Esophagus squamous epithelium (tissue), 5 donors: ENCODE measurements around the gene KERA. TPM values are rescaled to one million over a fixed set of nuclear protein-coding genes. Genes with fewer than 3 reads are reported as not detected.

ENCODE experiments used
- DNase-seq: peaks from one replicate; lab custom pipeline; 2025; lab: John Stamatoyannopoulos, UW
- H3K27ac ChIP-seq, 4 donors: fragments of 200-600 bp; sonication (generic); one replicate each; pipeline ENCODE4 v1.5.1; 2016 to 2019; ENCODE audit warnings: mild to moderate bottlenecking in 1 of 4
- H3K27me3 ChIP-seq, 4 donors: fragments of 200-600 bp; sonication (generic); 1 replicate in 3 of 4; 2 replicates in 1 of 4; pipeline versions ENCODE4 v1.5.1 to v1.6.0; 2017 to 2021; ENCODE audit warnings: antibody characterized with exemption in 1 of 4
- H3K36me3 ChIP-seq, 3 donors: fragments of 200-600 bp; sonication (generic); one replicate each; pipeline ENCODE4 v1.5.1; 2016 to 2019
- H3K4me1 ChIP-seq, 3 donors: fragments of 200-600 bp; sonication (generic); one replicate each; pipeline ENCODE4 v1.5.1; 2017 to 2019
- H3K4me3 ChIP-seq, 4 donors: fragments of 200-600 bp; sonication (generic); 1 replicate in 3 of 4; 2 replicates in 1 of 4; pipeline ENCODE4 v1.5.1; 2016 to 2019; ENCODE audit warnings: mild to moderate bottlenecking in 2 of 4, moderate library complexity in 1 of 4
- H3K9me3 ChIP-seq, 3 donors: fragments of 200-600 bp; sonication (generic); one replicate each; pipeline ENCODE4 v1.5.1; 2016 to 2019
- POLR2A ChIP-seq, 4 donors: fragments of 450-650 bp; IDR thresholded peaks; one replicate each; pipeline ENCODE4 v1.6.1; 2017; ENCODE audit warnings: antibody characterized with exemption in 4 of 4, mild to moderate bottlenecking in 4 of 4, moderate library complexity in 3 of 4
- WGBS, 2 donors: methylation state at CpG; one replicate each; pipeline ENCODE4 v1.1.5; 2018; 5-methylcytosine and 5-hydroxymethylcytosine counted together
- intact Hi-C: fragments of 100-400 bp; cut with DNase I; formaldehyde crosslinking; loops from one replicate; pipeline ENCODE4 v1.15.0; 2022
- total RNA-seq, 4 donors: library from RNA; depleted of rRNA; stranded (reverse); fragments of >200 nt; gene quantifications; one replicate each; pipeline ENCODE4 v1.1.0, GENCODE V29; 2016
- TF ChIP-seq, protein P1 (sequence below), 6 experiments: fragments of 450-650 bp in 4 of 6; fragments of 200-600 bp in 2 of 6; sonication (generic) in 2 of 6; IDR thresholded peaks; one replicate each; pipeline ENCODE4 v1.5.1; 2016 to 2019; ENCODE audit warnings: antibody characterized with exemption in 6 of 6, mild to moderate bottlenecking in 4 of 6, moderate library complexity in 4 of 6
- donor health status: DM: yes; HTN: yes; CAD: no.

The KERA gene
- total RNA-seq, 4 donors from 2014 or later: not detected

DNA sequence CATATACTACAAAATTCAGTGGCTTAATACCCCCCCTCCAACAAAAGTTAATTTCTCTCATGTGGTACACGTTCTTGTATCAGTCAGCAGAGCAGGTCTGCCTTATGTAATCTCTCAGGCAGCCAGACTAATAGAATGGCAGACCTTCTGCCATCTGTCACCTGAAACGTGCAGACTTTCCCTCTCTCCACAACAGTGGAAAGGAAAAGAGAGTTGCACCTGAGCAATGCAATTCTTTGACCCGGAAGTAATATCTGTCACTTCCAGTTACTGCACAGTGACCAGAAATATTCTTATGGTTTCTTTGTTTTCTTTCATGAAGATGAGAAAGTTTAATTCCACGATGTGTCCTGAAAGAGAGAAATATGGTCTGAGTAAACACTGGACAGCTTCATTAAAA, 14.4 kb downstream of the KERA start:
- Histone ChIP-seq H3K36me3 (no peaks in the 10 kb centered on the region), H3K27ac (no peak overlapping the region), H3K4me1 (no peaks in the 10 kb centered on the region), H3K27me3 (no peaks in the 10 kb centered on the region), H3K9me3 (no peaks in the 10 kb centered on the region), H3K4me3 (no peak overlapping the region)
- 67 to 89% methylated on average over 3 to 4 of the region's 4 CpGs for WGBS, 2 donors
- TF ChIP-seq, protein P1, sequence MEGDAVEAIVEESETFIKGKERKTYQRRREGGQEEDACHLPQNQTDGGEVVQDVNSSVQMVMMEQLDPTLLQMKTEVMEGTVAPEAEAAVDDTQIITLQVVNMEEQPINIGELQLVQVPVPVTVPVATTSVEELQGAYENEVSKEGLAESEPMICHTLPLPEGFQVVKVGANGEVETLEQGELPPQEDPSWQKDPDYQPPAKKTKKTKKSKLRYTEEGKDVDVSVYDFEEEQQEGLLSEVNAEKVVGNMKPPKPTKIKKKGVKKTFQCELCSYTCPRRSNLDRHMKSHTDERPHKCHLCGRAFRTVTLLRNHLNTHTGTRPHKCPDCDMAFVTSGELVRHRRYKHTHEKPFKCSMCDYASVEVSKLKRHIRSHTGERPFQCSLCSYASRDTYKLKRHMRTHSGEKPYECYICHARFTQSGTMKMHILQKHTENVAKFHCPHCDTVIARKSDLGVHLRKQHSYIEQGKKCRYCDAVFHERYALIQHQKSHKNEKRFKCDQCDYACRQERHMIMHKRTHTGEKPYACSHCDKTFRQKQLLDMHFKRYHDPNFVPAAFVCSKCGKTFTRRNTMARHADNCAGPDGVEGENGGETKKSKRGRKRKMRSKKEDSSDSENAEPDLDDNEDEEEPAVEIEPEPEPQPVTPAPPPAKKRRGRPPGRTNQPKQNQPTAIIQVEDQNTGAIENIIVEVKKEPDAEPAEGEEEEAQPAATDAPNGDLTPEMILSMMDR (IDR thresholded peaks at IDR 0.05): no peak
- TF ChIP-seq POLR2A (IDR thresholded peaks at IDR 0.05): no peak
- DNase-seq: no peak
- intact Hi-C loops: no loop called here

DNA sequence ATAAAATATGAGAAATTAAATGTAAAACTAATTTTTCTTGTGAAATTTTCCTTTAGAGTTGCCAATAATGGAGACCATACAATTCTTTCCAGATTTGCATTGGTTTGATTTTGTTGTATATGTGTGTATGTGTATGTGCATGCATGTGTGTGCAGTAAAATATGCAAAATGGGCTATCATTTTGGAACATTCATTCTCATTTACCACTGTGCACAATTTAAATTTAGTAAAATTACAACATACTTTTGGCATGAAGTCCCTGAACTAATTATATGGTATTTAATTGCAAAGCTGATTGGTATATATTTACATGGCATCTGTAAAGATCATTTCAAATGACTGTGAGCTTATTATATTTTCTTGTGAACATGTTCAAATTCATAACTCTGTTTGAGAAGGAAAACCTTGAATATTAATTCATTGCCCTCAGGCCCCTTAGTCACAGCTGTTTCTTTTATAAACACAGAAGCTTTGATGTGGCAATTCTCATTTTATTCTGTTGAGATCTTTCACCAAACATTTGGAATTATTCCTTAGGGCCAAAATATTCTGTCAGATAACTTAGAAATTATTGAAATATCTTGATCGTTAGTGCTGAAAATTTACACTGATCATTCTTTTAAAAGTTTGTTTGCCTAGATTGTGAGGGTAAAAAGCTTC, 17.6 kb downstream of the KERA start:
- no peak overlapping the region for H3K4me3 ChIP-seq
- H3K36me3 ChIP-seq: no peaks in the 10 kb centered on the region
- WGBS, 2 donors: 21 to 42% methylated on average over 1 of the region's 1 CpG
- no peak overlapping the region for H3K27ac ChIP-seq
- H3K9me3 ChIP-seq: no peaks in the 10 kb centered on the region
- no peaks in the 10 kb centered on the region for H3K27me3 ChIP-seq
- H3K4me1 ChIP-seq: no peaks in the 10 kb centered on the region
- TF ChIP-seq, protein P1 (IDR thresholded peaks at IDR 0.05): no peak
- no peak for TF ChIP-seq POLR2A (IDR thresholded peaks at IDR 0.05)
- DNase-seq: no peak
- intact Hi-C loops: no loop called here

DNA sequence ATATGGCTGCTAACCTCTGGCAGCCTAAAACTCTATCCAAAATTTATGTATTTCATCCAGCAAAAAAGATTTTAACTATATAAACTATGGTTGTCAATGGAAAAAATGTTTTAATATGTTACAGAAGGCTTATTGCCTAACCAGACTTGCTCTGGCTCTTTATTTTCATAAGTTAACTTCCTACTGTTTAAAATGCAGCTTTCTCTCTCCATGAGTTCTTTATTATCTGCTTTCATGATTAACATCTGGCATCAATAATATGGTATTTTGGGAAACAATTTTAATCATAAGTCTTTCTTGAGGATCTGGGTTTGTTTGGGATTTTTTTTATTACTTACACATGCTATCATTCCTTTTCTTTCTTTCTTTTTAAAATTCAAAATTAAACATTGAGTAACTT, 20.5 kb downstream of the KERA start:
- Histone ChIP-seq H3K36me3 (no peaks in the 10 kb centered on the region), H3K9me3 (no peaks in the 10 kb centered on the region), H3K4me1 (no peaks in the 10 kb centered on the region), H3K27me3 (no peaks in the 10 kb centered on the region), H3K4me3 (no peak overlapping the region), H3K27ac (no peak overlapping the region)
- TF ChIP-seq, protein P1 (IDR thresholded peaks at IDR 0.05): no peak
- TF ChIP-seq POLR2A (IDR thresholded peaks at IDR 0.05): no peak
- DNase-seq: no peak
- intact Hi-C loops: no loop called here

DNA sequence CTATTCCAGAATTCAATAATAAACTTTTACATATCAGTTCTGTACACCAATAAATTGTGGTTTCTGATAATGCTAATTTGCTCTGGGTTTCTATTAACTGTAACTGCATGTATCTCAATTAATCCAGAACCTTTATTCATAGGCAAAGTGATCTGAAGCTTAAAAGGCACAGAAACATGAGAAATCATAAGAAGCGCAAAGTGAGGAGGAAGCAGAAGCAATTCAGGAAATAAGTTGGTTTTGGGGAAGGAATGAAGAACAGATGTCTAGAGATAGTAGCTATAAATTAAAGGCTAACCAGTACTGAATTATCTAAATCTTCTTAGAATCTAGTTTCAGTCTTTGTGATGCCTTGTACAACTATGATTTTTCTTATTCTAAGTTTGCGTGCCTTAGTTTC, 24.6 kb downstream of the KERA start:
- DNase-seq: no peak
- Histone ChIP-seq H3K4me1 (no peaks in the 10 kb centered on the region), H3K9me3 (no peaks in the 10 kb centered on the region), H3K36me3 (no peaks in the 10 kb centered on the region), H3K27ac (no peak overlapping the region), H3K4me3 (no peak overlapping the region), H3K27me3 (no peaks in the 10 kb centered on the region)
- TF ChIP-seq, protein P1 (IDR thresholded peaks at IDR 0.05): no peak
- no peak for TF ChIP-seq POLR2A (IDR thresholded peaks at IDR 0.05)
- WGBS, 2 donors: 75 to 80% methylated on average over 2 of the region's 2 CpGs
- intact Hi-C loops: no loop called here

DNA sequence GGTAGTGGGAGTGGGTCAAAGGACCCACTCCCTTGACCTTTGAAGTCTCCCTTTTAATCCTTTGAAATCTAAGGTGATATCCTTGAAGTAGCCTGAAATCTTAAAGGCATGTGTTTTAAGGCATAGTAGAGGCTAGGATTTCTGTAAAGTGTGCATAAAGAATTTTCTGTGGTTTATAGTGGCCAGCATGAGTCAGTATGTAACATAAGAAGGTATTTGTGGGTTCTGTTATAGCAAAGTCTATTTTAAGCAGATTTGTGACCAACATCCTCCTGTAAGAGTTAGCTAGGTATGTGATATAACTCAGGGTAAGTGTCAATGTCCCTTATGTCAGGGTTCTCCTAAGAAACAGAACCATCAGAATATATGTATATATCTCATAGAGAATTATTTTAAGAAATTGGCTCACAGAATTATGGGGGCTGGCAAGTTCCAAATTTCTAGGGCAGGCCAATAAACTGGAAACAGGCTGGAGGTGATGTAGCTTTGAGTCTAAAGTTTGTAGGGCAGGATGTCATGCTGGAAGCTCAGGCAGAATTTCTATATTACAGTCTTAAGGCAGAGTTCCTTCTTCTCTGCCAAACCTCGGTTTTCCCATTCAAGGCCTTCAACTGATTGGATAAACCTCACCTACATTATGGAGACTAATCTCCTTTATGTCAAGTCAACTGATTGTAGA, 34.4 kb downstream of the KERA start:
- intact Hi-C loops: no loop called here
- no peak for DNase-seq
- Histone ChIP-seq H3K4me1 (no peaks in the 10 kb centered on the region), H3K9me3 (no peaks in the 10 kb centered on the region), H3K27ac (no peak overlapping the region), H3K4me3 (no peak overlapping the region), H3K36me3 (no peaks in the 10 kb centered on the region), H3K27me3 (no peaks in the 10 kb centered on the region)
- TF ChIP-seq, protein P1 (IDR thresholded peaks at IDR 0.05): no peak
- no peak for TF ChIP-seq POLR2A (IDR thresholded peaks at IDR 0.05)
- 50 to 75% methylated on average over 1 of the region's 1 CpG for whole genome bisulfite sequencing, 2 donors
